K562 (cell line): ENCODE results near the gene XRCC3. TPM values are rescaled to one million over a fixed set of nuclear protein-coding genes. Genes with fewer than 3 reads are reported as not detected.

Experiments used
- AFF1 ChIP-seq, 2 experiments: fragments of 450-650 bp; IDR thresholded peaks; 2 replicates each; pipeline ENCODE4 v1.6.1; 2018; ENCODE audit warnings: mild to moderate bottlenecking in 2 of 2, low read depth in 1 of 2; ENCODE audit not compliant: partially characterized antibody in 2 of 2
- BRCA1 ChIP-seq, 2 experiments: fragments of 450-650 bp in 1 of 2; sonication (generic) in 1 of 2; formaldehyde crosslinking in 1 of 2; IDR thresholded peaks; 2 replicates each; pipeline versions ENCODE4 v1.5.0 to v1.6.1; 2017 to 2020; ENCODE audit warnings: mild to moderate bottlenecking in 1 of 2, missing genetic modification reagents in 1 of 2
- DNMT1 ChIP-seq: fragments of 450-650 bp; IDR thresholded peaks from 2 replicates; pipeline ENCODE4 v1.6.1; 2016; ENCODE audit warnings: antibody characterized with exemption, mild to moderate bottlenecking
- HINFP ChIP-seq: fragments of 450-650 bp; conservative IDR thresholded peaks from 2 replicates; pipeline ENCODE4 v1.6.1; 2016; ENCODE audit warnings: missing genetic modification characterization, low read depth, mild to moderate bottlenecking, control low read depth, missing compliant biosample characterization
- HLTF ChIP-seq: fragments of 450-650 bp; IDR thresholded peaks from 2 replicates; pipeline ENCODE4 v1.6.1; 2016
- HMG20B ChIP-seq: fragments of 250-450 bp; sonication (Bioruptor Pico); IDR thresholded peaks from 2 replicates; pipeline ENCODE4 v1.5.0; 2021; ENCODE audit warnings: mild to moderate bottlenecking
- MAZ ChIP-seq, 2 experiments: fragments of 450-650 bp in 1 of 2; sonication (generic) in 1 of 2; formaldehyde crosslinking; IDR thresholded peaks in 1 of 2; conservative IDR thresholded peaks in 1 of 2; 2 replicates each; pipeline versions ENCODE4 v1.4.0 to v1.5.0; 2020; ENCODE audit warnings: mild to moderate bottlenecking in 1 of 2, missing genetic modification reagents in 1 of 2
- PHF20 ChIP-seq: fragments of 450-650 bp; IDR thresholded peaks from 2 replicates; pipeline ENCODE4 v1.6.1; 2018; ENCODE audit not compliant: partially characterized antibody
- PML ChIP-seq: IDR thresholded peaks from 2 replicates; pipeline ENCODE4 v1.6.1; 2012; ENCODE audit warnings: low read length, inconsistent platforms
- POLR2AphosphoS5 ChIP-seq: IDR thresholded peaks from 2 replicates; pipeline ENCODE4 v1.6.1; 2011; ENCODE audit warnings: mild to moderate bottlenecking, low read depth, low read length, moderate library complexity; ENCODE audit not compliant: control insufficient read depth, insufficient read depth
- RBM17 ChIP-seq: fragments of 200-400 bp; formaldehyde crosslinking; IDR thresholded peaks from 2 replicates; pipeline ENCODE4 v1.6.1; 2017; ENCODE audit warnings: low read depth, mild to moderate bottlenecking, low read length, borderline replicate concordance
- SAP30 ChIP-seq: fragments of 200-600 bp; sonication (generic); IDR thresholded peaks from 2 replicates; pipeline ENCODE4 v1.6.1; 2012; ENCODE audit warnings: borderline replicate concordance, low read depth, mild to moderate bottlenecking, moderate library complexity, low read length, control low read depth, inconsistent platforms; ENCODE audit not compliant: insufficient read depth, poor library complexity, severe bottlenecking
- SRSF7 ChIP-seq: fragments of 200-400 bp; formaldehyde crosslinking; optimal IDR thresholded peaks from 2 replicates; pipeline ENCODE3; 2017; ENCODE audit warnings: mild to moderate bottlenecking, low read depth, low read length
- SUPT5H ChIP-seq: fragments of 450-650 bp; IDR thresholded peaks from 2 replicates; pipeline ENCODE4 v1.6.1; 2016
- TAL1 ChIP-seq: fragments of 450-650 bp; IDR thresholded peaks from 2 replicates; pipeline ENCODE4 v1.6.1; 2016; ENCODE audit warnings: mild to moderate bottlenecking
- ZBED1 ChIP-seq: IDR thresholded peaks from 2 replicates; pipeline ENCODE4 v1.6.1; 2014
- ZBTB8A ChIP-seq: fragments of 450-650 bp; IDR thresholded peaks from 2 replicates; pipeline ENCODE4 v1.6.1; 2018; ENCODE audit warnings: mild to moderate bottlenecking, moderate library complexity; ENCODE audit not compliant: partially characterized antibody
- ZNF184 ChIP-seq: sonication (generic); formaldehyde crosslinking; IDR thresholded peaks from 2 replicates; pipeline ENCODE4 v1.5.0; 2020; ENCODE audit warnings: missing genetic modification reagents
- ZNF239 ChIP-seq: fragments of 250-450 bp; sonication (Bioruptor Pico); IDR thresholded peaks from 2 replicates; pipeline ENCODE4 v1.4.0; 2020; ENCODE audit warnings: mild to moderate bottlenecking
- ZNF449 ChIP-seq: fragments of 250-450 bp; sonication (Bioruptor Pico); IDR thresholded peaks from 2 replicates; pipeline ENCODE4 v1.8.0; 2022; ENCODE audit warnings: moderate library complexity, mild to moderate bottlenecking, inconsistent platforms
- ZNF695 ChIP-seq: fragments of 450-650 bp; formaldehyde crosslinking; IDR thresholded peaks from 2 replicates; pipeline ENCODE4 v1.4.0; 2020; ENCODE audit warnings: mild to moderate bottlenecking, moderate library complexity
- polyA plus RNA-seq, 8 experiments: library from polyadenylated mRNA; depleted of rRNA in 4 of 8; stranded (reverse) in 5 of 8; unstranded in 3 of 8; fragments of >200 nt; fragmentation: Nextera tagmentation in 2 of 8; fragmentation: Illumina TruSeq in 1 of 8; extraction: Ambion mirVana in 2 of 8; extraction: Trizol in 1 of 8; gene quantifications; 2 replicates each; pipeline versions ENCODE4 v1.2.1 to v1.2.3, GENCODE V29; 2011 to 2014; ENCODE audit warnings: inconsistent platforms in 1 of 8, missing spikeins in 1 of 8
- total RNA-seq, 7 experiments: library from RNA; depleted of rRNA in 6 of 7; stranded (reverse); fragments of >200 nt in 6 of 7; fragmentation: Illumina TruSeq in 2 of 7; extraction: Trizol in 2 of 7; gene quantifications; 2 replicates each; pipeline versions ENCODE4 v1.2.1 to v1.2.3, GENCODE V29; 2011 to 2021; ENCODE audit warnings: low replicate concordance in 1 of 7
- TF ChIP-seq, protein P1 (sequence below): fragments of 450-650 bp; IDR thresholded peaks from 2 replicates; pipeline ENCODE4 v1.6.1; 2017; ENCODE audit warnings: mild to moderate bottlenecking, moderate library complexity

XRCC3 gene
- total and polyA plus RNA-seq, 9 of the 15 experiments (the other 6 are each of a cell fraction or from before 2014, with no cell fraction given): 0.34 to 59.3 (median 30.3) TPM

- TF ChIP-seq, protein P1, sequence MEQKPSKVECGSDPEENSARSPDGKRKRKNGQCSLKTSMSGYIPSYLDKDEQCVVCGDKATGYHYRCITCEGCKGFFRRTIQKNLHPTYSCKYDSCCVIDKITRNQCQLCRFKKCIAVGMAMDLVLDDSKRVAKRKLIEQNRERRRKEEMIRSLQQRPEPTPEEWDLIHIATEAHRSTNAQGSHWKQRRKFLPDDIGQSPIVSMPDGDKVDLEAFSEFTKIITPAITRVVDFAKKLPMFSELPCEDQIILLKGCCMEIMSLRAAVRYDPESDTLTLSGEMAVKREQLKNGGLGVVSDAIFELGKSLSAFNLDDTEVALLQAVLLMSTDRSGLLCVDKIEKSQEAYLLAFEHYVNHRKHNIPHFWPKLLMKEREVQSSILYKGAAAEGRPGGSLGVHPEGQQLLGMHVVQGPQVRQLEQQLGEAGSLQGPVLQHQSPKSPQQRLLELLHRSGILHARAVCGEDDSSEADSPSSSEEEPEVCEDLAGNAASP: no peak
- TF ChIP-seq ZBTB8A (no peak), DNMT1 (no peak), ZNF695 (no peak), AFF1 (IDR thresholded peaks at IDR 0.05; ENCODE audit: low read depth in 1 of 2, partially characterized antibody in 2 of 2) (no peak), ZNF184 (no peak), MAZ (CRISPR knock-in tag; conservative IDR thresholded peaks at IDR 0.05 in 1 of 2, IDR thresholded peaks at IDR 0.05 in 1 of 2) (no peak), POLR2AphosphoS5 (peak; percentile 71; the same call in 1 of the 2 replicates), SUPT5H (no peak), BRCA1 (IDR thresholded peaks at IDR 0.05) (no peak), BRCA1 (CRISPR knock-in tag; IDR thresholded peaks at IDR 0.05) (no peak), TAL1 (peak; percentile 70), HINFP (tag) (no peak), HLTF (no peak), ZNF239 (CRISPR knock-in tag) (no peak), PHF20 (no peak), RBM17 (no peak), ZNF449 (no peak), HMG20B (CRISPR knock-in tag) (no peak), SAP30 (no peak), SRSF7 (no peak), PML (no peak), ZBED1 (no peak)
Measured at GRCh38 chr14:103730490-103731035, 15.3 kb upstream of the XRCC3 start (continued).
